ENCODE data around the gene PPFIA3.

DNA sequence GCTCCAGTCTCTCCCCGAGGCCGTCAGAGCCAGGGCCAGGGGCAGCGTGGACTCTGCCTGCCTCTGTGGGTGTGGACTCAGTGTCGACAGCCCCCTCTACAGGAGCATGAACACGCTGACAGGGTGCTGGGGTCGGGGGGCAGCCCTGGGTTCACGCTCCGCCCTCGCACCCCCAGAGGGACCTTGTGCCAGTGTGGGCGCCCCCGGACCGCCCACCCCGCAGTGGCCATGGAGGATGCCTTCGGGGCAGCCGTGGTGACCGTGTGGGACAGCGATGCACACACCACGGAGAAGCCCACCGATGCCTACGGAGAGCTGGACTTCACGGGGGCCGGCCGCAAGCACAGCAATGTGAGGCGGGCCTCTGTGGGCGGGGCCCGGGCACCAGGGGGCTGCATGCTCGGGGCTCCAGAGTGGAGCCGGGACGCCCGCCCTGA lies 46.5 kb downstream of the PPFIA3 start:
- TF ChIP-seq, protein P1, sequence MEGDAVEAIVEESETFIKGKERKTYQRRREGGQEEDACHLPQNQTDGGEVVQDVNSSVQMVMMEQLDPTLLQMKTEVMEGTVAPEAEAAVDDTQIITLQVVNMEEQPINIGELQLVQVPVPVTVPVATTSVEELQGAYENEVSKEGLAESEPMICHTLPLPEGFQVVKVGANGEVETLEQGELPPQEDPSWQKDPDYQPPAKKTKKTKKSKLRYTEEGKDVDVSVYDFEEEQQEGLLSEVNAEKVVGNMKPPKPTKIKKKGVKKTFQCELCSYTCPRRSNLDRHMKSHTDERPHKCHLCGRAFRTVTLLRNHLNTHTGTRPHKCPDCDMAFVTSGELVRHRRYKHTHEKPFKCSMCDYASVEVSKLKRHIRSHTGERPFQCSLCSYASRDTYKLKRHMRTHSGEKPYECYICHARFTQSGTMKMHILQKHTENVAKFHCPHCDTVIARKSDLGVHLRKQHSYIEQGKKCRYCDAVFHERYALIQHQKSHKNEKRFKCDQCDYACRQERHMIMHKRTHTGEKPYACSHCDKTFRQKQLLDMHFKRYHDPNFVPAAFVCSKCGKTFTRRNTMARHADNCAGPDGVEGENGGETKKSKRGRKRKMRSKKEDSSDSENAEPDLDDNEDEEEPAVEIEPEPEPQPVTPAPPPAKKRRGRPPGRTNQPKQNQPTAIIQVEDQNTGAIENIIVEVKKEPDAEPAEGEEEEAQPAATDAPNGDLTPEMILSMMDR (conservative IDR thresholded peaks at IDR 0.05), result no peak
- TF ChIP-seq EZH2 (IDR thresholded peaks at IDR 0.05; ENCODE audit: low read depth), result no peak
